Effector memory CD8-positive, alpha-beta T cell (primary cell): ENCODE measurements around the gene PTPRE.

Experiments
- ATAC-seq: fragments of 150-1000 bp; cut with Tn5 transposase; replicated peaks from 2 replicates; pipeline ENCODE4 v1.10.0; 2021; ENCODE audit warnings: mild to moderate bottlenecking, moderate library complexity
- DNase-seq, 3 experiments: peaks; one replicate each; pipeline ENCODE4 v3.0.0; 2021
- H3K27ac Mint-ChIP-seq, 2 donors: one replicate each; pipeline ENCODE4 v1.8.0; 2022; ENCODE audit warnings: mild to moderate bottlenecking in 2 of 2, mixed read lengths in 2 of 2, moderate library complexity in 2 of 2
- H3K27me3 Mint-ChIP-seq, 2 donors: one replicate each; pipeline ENCODE4 v1.8.0; 2022; ENCODE audit warnings: mixed read lengths in 2 of 2
- H3K36me3 Mint-ChIP-seq: one replicate; pipeline ENCODE4 v1.8.0; 2022; ENCODE audit warnings: mild to moderate bottlenecking, moderate library complexity, mixed read lengths; ENCODE audit not compliant: insufficient read depth
- H3K4me1 Mint-ChIP-seq, 2 donors: one replicate each; pipeline ENCODE4 v1.8.0; 2022; ENCODE audit warnings: low read depth in 2 of 2, mixed read lengths in 2 of 2
- H3K4me3 Mint-ChIP-seq, 2 donors: one replicate each; pipeline ENCODE4 v1.8.0; 2022; ENCODE audit warnings: mild to moderate bottlenecking in 2 of 2, mixed read lengths in 2 of 2, moderate library complexity in 2 of 2
- H3K9me3 Mint-ChIP-seq, 2 donors: one replicate each; pipeline ENCODE4 v1.8.0; 2022; ENCODE audit warnings: mixed read lengths in 2 of 2

The PTPRE gene

GRCh38 chr10:128103229-128103714 lies 196.4 kb downstream of the PTPRE start:
- peak; percentile 89 for ATAC-seq
- H3K27ac Mint-ChIP-seq: peak overlapping the region; percentile 26 to 79
- peaks cover 6% of the 10 kb centered on the region for H3K36me3 Mint-ChIP-seq
- peak overlapping the region; percentile 36 to 47 for H3K4me3 Mint-ChIP-seq
- H3K4me1 Mint-ChIP-seq: peaks cover 28 to 36% of the 10 kb centered on the region in 2 donors
- no peaks in the 10 kb centered on the region for H3K9me3 Mint-ChIP-seq
- no peaks in the 10 kb centered on the region for H3K27me3 Mint-ChIP-seq
- peak; percentile 39 to 60 (median 43) for DNase-seq

- peaks cover 27 to 32% of the 10 kb centered on the region in 2 donors for H3K4me1 Mint-ChIP-seq
- H3K4me3 Mint-ChIP-seq: peak overlapping the region in 1 of 2 donors; percentile 25
- no peak overlapping the region for H3K27ac Mint-ChIP-seq
- DNase-seq (no peak), ATAC-seq (no peak)
- no peaks in the 10 kb centered on the region for H3K27me3 Mint-ChIP-seq
- no peaks in the 10 kb centered on the region for H3K9me3 Mint-ChIP-seq
- H3K36me3 Mint-ChIP-seq: peaks cover 6% of the 10 kb centered on the region
These were observed 198.5 kb downstream of the PTPRE start for GRCh38 chr10:128105383-128105782.

GRCh38 chr10:128109707-128110106 lies 202.8 kb downstream of the PTPRE start:
- Mint-ChIP-seq H3K27me3 (no peaks in the 10 kb centered on the region), H3K9me3 (no peaks in the 10 kb centered on the region), H3K4me3 (no peak overlapping the region), H3K4me1 (peaks cover 4 to 7% of the 10 kb centered on the region in 2 donors), H3K27ac (no peak overlapping the region), H3K36me3 (no peaks in the 10 kb centered on the region)
- ATAC-seq: no peak
- DNase-seq: no peak

- no peaks in the 10 kb centered on the region for H3K27me3 Mint-ChIP-seq
- H3K36me3 Mint-ChIP-seq: no peaks in the 10 kb centered on the region
- no peak overlapping the region for H3K4me3 Mint-ChIP-seq
- ATAC-seq (no peak), DNase-seq (no peak)
- no peaks in the 10 kb centered on the region for H3K9me3 Mint-ChIP-seq
- peaks cover 0 to under 1% of the 10 kb centered on the region in 2 donors for H3K4me1 Mint-ChIP-seq
- no peak overlapping the region for H3K27ac Mint-ChIP-seq
These were observed 203.4 kb downstream of the PTPRE start for GRCh38 chr10:128110339-128110738.

GRCh38 chr10:128111696-128112095 lies 204.8 kb downstream of the PTPRE start:
- Mint-ChIP-seq H3K9me3 (no peaks in the 10 kb centered on the region), H3K4me1 (no peaks in the 10 kb centered on the region), H3K27me3 (no peaks in the 10 kb centered on the region), H3K36me3 (no peaks in the 10 kb centered on the region), H3K4me3 (no peak overlapping the region), H3K27ac (no peak overlapping the region)
- no peak for ATAC-seq
- no peak for DNase-seq

- Mint-ChIP-seq H3K4me1 (no peaks in the 10 kb centered on the region), H3K27ac (no peak overlapping the region), H3K9me3 (no peaks in the 10 kb centered on the region), H3K4me3 (no peak overlapping the region), H3K27me3 (no peaks in the 10 kb centered on the region), H3K36me3 (no peaks in the 10 kb centered on the region)
- ATAC-seq: no peak
- DNase-seq: no peak
These were observed 206.1 kb downstream of the PTPRE start for GRCh38 chr10:128113026-128113425.

- Mint-ChIP-seq H3K27ac (no peak overlapping the region), H3K36me3 (no peaks in the 10 kb centered on the region), H3K9me3 (no peaks in the 10 kb centered on the region), H3K27me3 (no peaks in the 10 kb centered on the region), H3K4me3 (no peak overlapping the region), H3K4me1 (no peaks in the 10 kb centered on the region)
- no peak for ATAC-seq
- DNase-seq: no peak
These were observed 208.0 kb downstream of the PTPRE start for GRCh38 chr10:128114901-128115300.

- ATAC-seq (no peak), DNase-seq (no peak)
- no peaks in the 10 kb centered on the region for H3K9me3 Mint-ChIP-seq
- H3K36me3 Mint-ChIP-seq: no peaks in the 10 kb centered on the region
- no peaks in the 10 kb centered on the region for H3K27me3 Mint-ChIP-seq
- no peak overlapping the region for H3K4me3 Mint-ChIP-seq
- H3K4me1 Mint-ChIP-seq: no peaks in the 10 kb centered on the region
- no peak overlapping the region for H3K27ac Mint-ChIP-seq
These were observed 208.5 kb downstream of the PTPRE start for GRCh38 chr10:128115356-128115755.

GRCh38 chr10:128116187-128116586 lies 209.3 kb downstream of the PTPRE start:
- H3K9me3 Mint-ChIP-seq: no peaks in the 10 kb centered on the region
- H3K27me3 Mint-ChIP-seq: no peaks in the 10 kb centered on the region
- H3K36me3 Mint-ChIP-seq: no peaks in the 10 kb centered on the region
- no peak overlapping the region for H3K4me3 Mint-ChIP-seq
- peaks cover 3 to 7% of the 10 kb centered on the region in 2 donors for H3K4me1 Mint-ChIP-seq
- no peak for ATAC-seq
- no peak for DNase-seq
- H3K27ac Mint-ChIP-seq: no peak overlapping the region

- H3K4me1 Mint-ChIP-seq: peaks cover 3 to 7% of the 10 kb centered on the region in 2 donors
- no peak overlapping the region for H3K4me3 Mint-ChIP-seq
- ATAC-seq (no peak), DNase-seq (no peak)
- no peaks in the 10 kb centered on the region for H3K9me3 Mint-ChIP-seq
- H3K27ac Mint-ChIP-seq: no peak overlapping the region
- H3K36me3 Mint-ChIP-seq: no peaks in the 10 kb centered on the region
- H3K27me3 Mint-ChIP-seq: no peaks in the 10 kb centered on the region
These were observed 210.1 kb downstream of the PTPRE start for GRCh38 chr10:128116851-128117615.

GRCh38 chr10:128121750-128122412 lies 215.0 kb downstream of the PTPRE start:
- DNase-seq (no peak), ATAC-seq (no peak)
- peak overlapping the region in 1 of 2 donors; percentile 51 for H3K4me3 Mint-ChIP-seq
- no peak overlapping the region for H3K27ac Mint-ChIP-seq
- H3K4me1 Mint-ChIP-seq: peaks cover 14 to 15% of the 10 kb centered on the region in 2 donors
- peaks cover 13% of the 10 kb centered on the region for H3K36me3 Mint-ChIP-seq
- H3K9me3 Mint-ChIP-seq: no peaks in the 10 kb centered on the region
- H3K27me3 Mint-ChIP-seq: peaks cover 17% of the 10 kb centered on the region in 2 donors

- H3K9me3 Mint-ChIP-seq: no peaks in the 10 kb centered on the region
- H3K4me1 Mint-ChIP-seq: peaks cover 14 to 18% of the 10 kb centered on the region in 2 donors
- H3K27ac Mint-ChIP-seq: no peak overlapping the region
- no peak for DNase-seq
- H3K27me3 Mint-ChIP-seq: peaks cover 17% of the 10 kb centered on the region in 2 donors
- peak overlapping the region in 1 of 2 donors; percentile 51 for H3K4me3 Mint-ChIP-seq
- peaks cover 20% of the 10 kb centered on the region for H3K36me3 Mint-ChIP-seq
- ATAC-seq: no peak
These were observed 216.0 kb downstream of the PTPRE start for GRCh38 chr10:128122931-128123330.

GRCh38 chr10:128123846-128124245 lies 216.9 kb downstream of the PTPRE start:
- no peak for ATAC-seq
- Mint-ChIP-seq H3K4me3 (peak overlapping the region in 1 of 2 donors; percentile 43), H3K27me3 (peaks cover 17% of the 10 kb centered on the region in 2 donors), H3K4me1 (peaks cover 14 to 18% of the 10 kb centered on the region in 2 donors), H3K9me3 (no peaks in the 10 kb centered on the region), H3K36me3 (peaks cover 20% of the 10 kb centered on the region), H3K27ac (no peak overlapping the region)
- no peak for DNase-seq
